Keratinocyte (primary cell): ENCODE data around the gene AQP7.
"Not testable (repeated sequence)": the region's sequence is repeated elsewhere in the genome, so short reads cannot be mapped to it uniquely, and the experiment has no call there.

Experiments
- EZH2 ChIP-seq: IDR thresholded peaks from one replicate; pipeline ENCODE4 v1.6.1; 2012; ENCODE audit warnings: inconsistent platforms, mild to moderate bottlenecking, low read length, moderate library complexity
- TF ChIP-seq, protein P1 (sequence below), 3 experiments: IDR thresholded peaks in 1 of 3; conservative IDR thresholded peaks in 1 of 3; optimal IDR thresholded peaks in 1 of 3; 2 replicates in 2 of 3; 3 replicates in 1 of 3; pipeline versions ENCODE3 to v1.5.1; 2011; ENCODE audit warnings: low read length in 3 of 3, mild to moderate bottlenecking in 3 of 3, moderate library complexity in 2 of 3, control low read depth in 1 of 3, inconsistent platforms in 1 of 3; ENCODE audit not compliant: insufficient read depth in 2 of 3; ENCODE audit errors: extremely low read depth in 1 of 3

DNA sequence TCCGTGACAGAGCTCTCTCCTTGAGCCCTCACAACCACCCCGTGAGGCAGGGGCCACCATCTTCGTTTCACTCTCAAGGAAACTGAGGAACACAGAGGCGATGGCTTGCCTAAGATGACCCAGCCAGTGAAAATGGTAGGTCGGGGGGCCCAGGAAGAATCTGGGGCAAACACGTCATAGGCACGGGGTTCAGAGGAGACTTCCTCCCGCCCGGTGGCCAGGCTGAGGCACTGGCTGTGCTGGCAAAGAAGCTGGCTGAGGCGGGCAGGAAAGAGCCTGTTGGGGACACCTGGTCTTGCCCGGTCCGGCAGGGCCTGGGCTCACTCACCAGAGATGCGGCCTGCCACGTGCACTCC lies 15.7 kb downstream of the AQP7 start:
- TF ChIP-seq, protein P1, sequence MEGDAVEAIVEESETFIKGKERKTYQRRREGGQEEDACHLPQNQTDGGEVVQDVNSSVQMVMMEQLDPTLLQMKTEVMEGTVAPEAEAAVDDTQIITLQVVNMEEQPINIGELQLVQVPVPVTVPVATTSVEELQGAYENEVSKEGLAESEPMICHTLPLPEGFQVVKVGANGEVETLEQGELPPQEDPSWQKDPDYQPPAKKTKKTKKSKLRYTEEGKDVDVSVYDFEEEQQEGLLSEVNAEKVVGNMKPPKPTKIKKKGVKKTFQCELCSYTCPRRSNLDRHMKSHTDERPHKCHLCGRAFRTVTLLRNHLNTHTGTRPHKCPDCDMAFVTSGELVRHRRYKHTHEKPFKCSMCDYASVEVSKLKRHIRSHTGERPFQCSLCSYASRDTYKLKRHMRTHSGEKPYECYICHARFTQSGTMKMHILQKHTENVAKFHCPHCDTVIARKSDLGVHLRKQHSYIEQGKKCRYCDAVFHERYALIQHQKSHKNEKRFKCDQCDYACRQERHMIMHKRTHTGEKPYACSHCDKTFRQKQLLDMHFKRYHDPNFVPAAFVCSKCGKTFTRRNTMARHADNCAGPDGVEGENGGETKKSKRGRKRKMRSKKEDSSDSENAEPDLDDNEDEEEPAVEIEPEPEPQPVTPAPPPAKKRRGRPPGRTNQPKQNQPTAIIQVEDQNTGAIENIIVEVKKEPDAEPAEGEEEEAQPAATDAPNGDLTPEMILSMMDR (optimal IDR thresholded peaks at IDR 0.05 in 1 of 3, IDR thresholded peaks at IDR 0.05 in 1 of 3, conservative IDR thresholded peaks at IDR 0.05 in 1 of 3; ENCODE audit: extremely low read depth in 1 of 3, insufficient read depth in 2 of 3, low read length in 3 of 3): not testable (repeated sequence)
- not testable (repeated sequence) for TF ChIP-seq EZH2
